Uterus (tissue), 2 donors: ENCODE data around the gene ATG13.

Experiments used
- POLR2A ChIP-seq, 2 donors: fragments of 450-650 bp; IDR thresholded peaks; one replicate each; pipeline ENCODE4 v1.6.1; 2016; ENCODE audit warnings: antibody characterized with exemption in 2 of 2, mild to moderate bottlenecking in 1 of 2, moderate library complexity in 1 of 2
- TF ChIP-seq, protein P1 (sequence below), 4 experiments: fragments of 200-600 bp in 2 of 4; fragments of 450-650 bp in 2 of 4; sonication (generic) in 2 of 4; IDR thresholded peaks; one replicate each; pipeline ENCODE4 v1.5.1; 2016 to 2019; ENCODE audit warnings: antibody characterized with exemption in 4 of 4, mild to moderate bottlenecking in 2 of 4, moderate library complexity in 1 of 4

DNA sequence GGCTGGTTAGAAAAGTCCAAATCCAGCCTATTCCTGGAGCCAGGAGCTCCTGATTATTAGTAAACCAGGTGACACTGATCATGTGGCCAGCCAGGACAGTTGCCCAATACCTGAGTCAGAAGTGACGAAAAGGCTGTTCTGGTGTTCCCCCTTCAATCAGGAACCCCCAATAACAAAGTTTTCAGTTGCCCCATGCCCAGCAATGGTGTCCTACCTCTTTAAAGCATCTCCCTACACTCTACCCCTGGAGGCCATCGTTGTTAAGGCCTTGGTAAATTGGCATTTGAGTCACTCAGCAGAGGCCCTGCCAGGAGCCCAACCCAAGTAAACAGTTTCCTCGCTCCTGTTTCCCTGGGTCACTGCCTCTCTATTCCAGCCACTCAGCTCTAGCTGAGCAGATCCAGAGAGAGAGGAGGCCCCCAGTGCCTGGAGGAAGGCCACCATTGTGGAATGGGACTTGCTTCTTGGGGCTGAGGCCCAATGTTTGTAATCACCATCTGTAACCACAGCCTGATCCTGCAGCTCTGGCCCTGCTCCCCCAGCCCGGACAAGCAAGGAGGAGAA, 58.0 kb downstream of the ATG13 start:
- TF ChIP-seq, protein P1, sequence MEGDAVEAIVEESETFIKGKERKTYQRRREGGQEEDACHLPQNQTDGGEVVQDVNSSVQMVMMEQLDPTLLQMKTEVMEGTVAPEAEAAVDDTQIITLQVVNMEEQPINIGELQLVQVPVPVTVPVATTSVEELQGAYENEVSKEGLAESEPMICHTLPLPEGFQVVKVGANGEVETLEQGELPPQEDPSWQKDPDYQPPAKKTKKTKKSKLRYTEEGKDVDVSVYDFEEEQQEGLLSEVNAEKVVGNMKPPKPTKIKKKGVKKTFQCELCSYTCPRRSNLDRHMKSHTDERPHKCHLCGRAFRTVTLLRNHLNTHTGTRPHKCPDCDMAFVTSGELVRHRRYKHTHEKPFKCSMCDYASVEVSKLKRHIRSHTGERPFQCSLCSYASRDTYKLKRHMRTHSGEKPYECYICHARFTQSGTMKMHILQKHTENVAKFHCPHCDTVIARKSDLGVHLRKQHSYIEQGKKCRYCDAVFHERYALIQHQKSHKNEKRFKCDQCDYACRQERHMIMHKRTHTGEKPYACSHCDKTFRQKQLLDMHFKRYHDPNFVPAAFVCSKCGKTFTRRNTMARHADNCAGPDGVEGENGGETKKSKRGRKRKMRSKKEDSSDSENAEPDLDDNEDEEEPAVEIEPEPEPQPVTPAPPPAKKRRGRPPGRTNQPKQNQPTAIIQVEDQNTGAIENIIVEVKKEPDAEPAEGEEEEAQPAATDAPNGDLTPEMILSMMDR (IDR thresholded peaks at IDR 0.05): no peak
- no peak for TF ChIP-seq POLR2A (IDR thresholded peaks at IDR 0.05)
